Suppressor macrophage treated with lipopolysaccharide for 4 hours (primary cell): ENCODE measurements around the gene DKK3.

Experiments
- DNase-seq: peaks from one replicate; pipeline ENCODE4 v3.0.0-alpha.2; 2020

The DKK3 gene

DNA sequence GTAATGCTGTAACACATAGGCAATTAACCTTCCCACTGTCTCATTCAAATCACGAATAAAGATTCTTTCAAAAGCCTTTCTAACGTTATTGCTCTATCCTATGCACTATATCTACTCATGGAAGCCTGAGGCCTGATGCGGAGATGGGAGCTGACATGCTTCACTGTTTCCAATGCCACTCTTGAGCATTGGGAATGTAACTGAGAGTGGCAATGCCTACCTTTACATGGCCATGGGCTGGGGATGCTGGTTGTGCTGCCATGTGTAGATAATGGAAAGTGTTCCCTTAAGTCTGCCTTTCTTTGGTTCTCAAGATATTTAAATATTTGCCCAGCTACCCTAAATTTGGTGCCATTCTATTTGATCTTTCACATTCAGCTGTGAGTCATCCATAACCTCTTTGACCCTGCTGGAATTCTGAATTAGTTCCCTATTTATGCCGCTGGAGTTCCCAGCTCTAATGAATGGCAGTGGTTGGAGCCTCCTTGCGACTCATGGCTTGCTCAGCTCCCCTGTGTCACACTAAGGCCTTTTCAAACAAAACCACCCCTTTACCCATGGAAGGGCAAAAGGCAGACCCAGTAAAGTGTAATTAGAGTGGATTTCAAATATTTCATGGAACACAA lies 21.4 kb upstream of the DKK3 start:
- DNase-seq = peak; percentile 80

GRCh38 chr11:12029119-12029518 lies 20.7 kb upstream of the DKK3 start:
- DNase-seq = no peak

DNA sequence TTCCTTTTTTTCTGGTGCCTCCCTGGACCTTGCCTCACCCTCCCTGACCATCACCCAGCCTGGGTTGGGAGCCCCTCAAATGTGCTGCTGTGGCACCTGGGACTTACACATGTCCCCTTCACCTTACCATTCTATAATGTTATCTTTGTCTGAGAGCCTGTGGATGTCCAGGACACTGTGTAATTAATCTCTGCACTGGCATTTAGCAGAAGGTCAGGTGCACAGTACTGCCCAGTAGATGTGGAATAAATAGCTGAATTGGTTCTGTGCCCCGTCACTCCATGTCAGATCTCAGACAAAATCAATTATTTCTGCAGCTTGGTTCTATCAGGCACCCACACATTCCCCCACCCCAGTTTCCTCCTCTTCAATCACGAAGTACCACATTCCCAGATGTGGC lies 19.9 kb upstream of the DKK3 start:
- no peak for DNase-seq

DNA sequence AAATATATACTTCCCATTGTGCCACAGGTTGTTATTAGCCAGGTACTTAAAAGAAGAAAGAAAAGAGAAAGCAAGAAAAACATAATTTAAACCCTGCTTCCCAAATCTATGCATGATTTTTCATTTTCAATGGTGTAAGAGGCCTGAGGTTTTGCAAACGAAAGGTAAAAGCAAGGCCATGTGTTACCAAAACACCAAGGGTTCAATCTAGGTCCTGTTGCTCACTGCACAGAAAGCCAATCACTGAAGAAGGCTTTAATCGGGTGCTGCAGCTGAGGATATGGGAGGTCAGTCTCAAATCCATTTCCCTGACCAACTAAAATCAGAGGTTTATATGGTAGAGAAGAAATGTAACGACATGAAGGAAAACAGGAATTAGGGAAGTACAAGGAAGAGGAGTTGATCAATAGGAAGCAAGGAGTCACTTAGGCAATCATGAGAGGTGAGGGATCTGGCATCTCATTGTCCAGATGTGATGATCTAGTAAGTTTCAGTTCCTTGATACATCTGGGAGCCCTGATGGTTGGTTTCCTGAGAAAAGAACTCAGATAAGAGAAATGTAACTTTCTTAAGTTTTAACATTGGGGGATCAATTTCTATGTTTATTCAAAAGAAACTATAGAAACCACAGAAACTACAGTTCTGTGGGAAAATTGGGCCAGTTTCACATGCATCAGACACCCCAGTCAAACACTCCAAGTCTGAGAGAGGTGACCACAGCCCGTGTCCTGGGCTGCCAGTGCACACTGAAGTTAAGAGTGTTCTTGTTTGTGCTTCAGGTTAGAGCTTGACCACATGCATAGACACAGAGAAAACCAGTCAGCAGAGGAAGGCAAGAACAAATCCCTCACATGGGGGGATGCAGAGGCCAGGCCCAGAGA lies 18.1 kb upstream of the DKK3 start:
- DNase-seq = peak; percentile 13

DNA sequence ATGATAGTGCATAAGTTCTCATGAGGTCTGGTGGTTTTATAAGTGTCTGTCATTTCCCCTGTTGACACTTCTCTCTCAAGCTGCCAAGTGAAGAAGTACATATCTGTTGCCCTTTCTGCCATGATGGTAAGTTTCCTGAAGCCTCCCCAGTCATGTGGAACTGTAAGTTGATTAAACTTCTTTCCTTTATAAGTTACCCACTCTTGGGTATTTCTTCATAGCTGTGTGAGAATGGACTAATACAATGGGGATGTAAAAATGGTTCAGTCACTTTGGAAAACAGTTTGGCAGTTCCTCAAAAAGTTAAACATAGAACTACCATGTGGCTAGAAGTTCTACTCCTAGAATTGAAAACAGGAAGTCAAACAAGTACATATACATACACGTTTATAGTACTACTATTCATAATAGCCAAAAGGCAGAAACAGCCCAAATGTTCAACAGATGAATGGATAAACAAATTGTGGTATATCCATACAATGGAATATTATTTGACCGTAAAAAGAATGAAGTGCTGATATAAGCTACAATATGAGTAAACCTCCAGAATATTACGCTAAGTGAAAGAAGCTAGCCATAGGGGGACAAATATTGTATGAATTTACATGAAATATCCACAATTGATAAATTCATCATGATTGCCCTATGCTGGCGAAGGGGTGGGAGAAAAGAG lies 16.0 kb upstream of the DKK3 start:
- peak; percentile 49 for DNase-seq

GRCh38 chr11:12023015-12023414 lies 14.6 kb upstream of the DKK3 start:
- no peak for DNase-seq

DNA sequence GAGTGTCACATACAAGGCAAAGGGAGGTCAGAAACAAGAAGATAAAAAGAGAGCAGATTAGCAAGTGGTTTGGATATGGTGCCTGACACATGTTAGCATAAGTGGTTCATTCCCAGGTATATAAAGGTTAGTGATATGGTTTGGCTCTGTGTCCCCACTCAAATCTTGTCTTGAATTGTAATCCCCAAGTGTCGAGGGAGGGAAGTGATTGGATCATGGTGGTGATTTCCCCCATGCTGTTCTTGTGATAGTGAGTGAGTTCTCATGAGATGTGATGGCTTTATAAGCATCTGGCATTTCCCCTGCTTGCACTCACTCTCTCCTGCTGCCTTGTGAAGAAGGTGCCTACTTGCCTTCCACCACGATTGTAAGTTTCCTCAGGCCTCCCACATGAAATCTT lies 12.1 kb upstream of the DKK3 start:
- no peak for DNase-seq

DNA sequence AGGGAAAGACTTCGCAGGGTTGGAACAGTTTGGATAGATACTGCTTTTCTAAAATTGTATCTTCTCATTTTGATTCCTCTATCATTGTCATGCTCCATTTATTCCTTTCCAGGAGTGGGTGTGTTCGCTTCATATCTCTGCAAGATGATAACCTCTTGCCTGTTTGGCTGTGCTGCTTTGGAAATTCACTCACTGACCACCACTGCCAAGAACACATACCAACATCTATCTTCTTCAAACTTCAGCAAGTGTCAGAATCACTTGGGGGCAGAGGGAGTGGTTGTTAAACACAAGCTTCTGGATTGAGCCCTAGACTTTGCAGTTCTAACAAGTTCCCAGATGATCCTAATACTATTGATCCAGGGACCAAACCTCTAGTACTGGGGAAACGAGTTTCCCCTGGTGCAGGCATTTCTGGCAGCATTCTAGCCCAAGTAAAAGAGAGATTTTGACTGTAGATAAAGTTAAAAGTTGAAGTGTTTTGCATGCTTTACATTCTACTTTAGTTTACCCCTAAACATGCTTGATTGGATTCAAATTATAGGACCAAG lies 11.5 kb upstream of the DKK3 start:
- DNase-seq = no peak

DNA sequence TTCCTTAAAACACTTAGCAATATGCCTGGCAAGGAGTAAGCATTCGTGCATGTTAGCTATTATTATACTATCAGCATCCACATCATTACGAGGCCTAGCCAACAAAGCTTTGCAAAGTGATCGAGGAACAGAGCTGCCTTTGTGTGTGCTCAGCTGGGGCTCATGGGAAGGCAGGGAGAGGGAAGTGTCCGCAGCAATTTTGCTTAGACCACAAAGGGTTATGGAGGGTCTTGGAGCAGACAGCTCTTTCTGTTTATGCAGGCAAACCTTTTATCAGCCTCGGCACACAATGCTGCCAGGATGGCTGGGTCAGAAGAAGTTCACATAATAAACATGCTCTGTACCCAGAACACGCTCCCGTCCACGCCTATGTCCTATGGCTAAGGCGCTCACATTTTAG lies 10.9 kb upstream of the DKK3 start:
- DNase-seq = no peak

DNA sequence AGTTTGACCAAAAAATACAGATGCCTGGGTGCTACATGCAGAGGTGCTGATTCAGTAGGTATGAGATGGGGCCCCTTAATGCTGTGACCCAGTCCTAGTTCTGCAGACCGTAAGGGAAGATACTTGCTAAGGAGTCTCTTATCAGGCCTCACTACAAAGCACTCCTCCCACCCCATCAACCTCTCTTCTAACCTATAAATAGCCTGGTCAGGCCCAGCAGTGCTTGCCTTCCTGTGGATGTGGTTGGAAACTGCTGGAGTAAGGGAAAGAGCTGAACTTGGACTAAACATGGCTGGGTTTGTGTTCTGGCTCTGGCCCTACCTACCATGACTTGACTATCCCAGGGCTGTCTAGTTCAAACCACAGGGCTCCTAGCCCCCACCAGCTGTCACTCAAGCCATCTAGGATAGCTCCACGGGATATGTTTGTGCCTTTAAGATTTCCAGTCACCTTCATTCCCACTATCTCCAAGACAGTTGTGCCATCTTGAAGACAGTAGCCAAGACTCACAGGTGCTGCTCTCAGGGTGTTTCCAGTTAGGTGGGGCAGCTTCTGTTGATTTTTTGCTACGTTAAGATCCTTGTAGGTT lies 9.5 kb upstream of the DKK3 start:
- no peak for DNase-seq

DNA sequence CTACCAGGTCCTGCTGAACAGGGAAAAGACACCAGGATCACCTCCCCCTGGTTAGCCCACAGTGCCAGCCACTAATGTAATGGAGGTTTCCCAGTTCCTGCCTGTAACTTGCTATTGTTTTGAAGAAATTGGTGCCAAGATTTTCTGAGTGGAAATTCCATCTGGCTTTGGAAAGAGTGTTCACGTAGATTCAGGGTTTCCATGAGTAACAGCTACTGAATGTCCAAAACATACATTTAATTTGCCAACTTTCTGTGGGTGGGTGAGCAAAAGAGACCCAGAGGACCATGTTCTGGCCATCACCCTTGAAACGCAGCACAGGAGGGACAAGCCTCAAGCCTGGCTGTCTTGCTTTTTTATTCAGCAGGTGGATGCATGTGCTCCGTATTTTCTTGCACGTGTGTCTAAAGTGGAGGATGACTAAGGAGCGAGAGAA lies 8.8 kb upstream of the DKK3 start:
- DNase-seq = no peak

DNA sequence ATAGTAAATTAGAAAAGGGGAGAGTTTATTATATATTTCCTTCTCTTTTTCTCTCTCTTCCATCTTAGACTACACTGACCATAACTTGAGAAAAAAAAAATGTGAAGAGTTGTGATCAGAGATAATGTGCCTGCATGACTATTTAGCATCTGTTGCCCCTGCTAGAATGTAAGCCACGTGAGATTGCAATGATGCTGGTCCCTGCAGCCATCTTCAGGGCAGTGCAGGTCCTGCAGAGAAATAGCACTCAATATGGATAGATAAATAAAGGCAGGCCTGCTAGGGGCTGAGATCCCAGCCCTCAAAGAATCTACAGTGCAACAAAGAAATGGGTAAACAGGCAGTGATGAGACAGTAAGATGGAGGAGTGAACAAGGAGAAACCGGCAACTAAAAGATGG lies 7.8 kb upstream of the DKK3 start:
- DNase-seq = no peak

DNA sequence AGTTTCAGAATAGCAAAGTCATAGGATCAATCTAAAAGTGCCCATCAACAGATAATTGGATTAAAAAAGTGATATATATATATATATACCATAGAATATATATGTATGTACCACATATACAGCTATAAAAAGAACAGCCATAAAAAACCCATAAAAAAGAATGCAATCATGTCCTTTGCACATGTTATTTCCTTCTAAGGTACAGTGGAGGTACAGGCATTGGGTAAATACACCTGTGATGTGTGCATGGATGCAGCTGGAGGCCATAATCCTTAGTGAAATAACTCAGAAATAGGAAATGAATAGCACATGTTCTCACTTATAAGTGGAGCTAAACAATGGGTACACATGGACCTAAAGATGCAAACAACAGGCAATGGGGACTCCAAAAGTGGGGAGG lies 7.1 kb upstream of the DKK3 start:
- DNase-seq = no peak

GRCh38 chr11:12013781-12014180 lies 5.4 kb upstream of the DKK3 start:
- no peak for DNase-seq

DNA sequence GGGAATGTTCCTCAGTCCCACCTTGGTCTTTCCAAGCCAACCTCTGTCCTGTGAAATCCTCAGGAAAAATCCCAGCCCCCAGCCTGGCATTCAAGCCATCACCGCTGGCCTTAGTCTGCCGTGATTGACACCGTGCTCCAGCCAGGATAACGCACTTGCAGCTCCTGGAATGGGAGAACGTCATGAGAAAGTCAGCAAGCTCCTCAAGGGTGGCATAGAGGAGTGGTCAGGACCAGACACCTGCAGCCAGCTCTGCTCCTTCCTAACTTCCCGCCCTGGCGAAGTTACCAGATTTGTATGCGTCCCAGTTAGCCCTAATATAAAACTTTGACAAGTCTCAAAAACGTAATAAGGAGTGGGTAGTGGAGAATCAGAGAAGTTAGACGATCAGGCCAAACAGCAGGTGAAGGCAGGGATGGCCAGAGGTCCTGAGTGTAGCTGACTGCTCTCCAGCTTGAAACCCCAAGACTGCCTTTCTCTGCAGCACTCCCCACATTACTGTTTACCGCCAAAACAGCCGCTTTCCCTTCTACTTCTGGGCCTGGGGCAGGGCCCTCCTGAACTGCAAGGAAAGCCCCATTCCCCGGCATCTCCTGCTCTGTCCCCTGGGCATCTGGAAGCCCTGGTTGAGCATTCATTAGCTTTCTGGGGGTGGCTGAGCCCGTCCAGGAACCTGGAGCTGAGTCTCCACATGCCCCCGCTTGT lies 1.3 kb upstream of the DKK3 start:
- DNase-seq = no peak

DNA sequence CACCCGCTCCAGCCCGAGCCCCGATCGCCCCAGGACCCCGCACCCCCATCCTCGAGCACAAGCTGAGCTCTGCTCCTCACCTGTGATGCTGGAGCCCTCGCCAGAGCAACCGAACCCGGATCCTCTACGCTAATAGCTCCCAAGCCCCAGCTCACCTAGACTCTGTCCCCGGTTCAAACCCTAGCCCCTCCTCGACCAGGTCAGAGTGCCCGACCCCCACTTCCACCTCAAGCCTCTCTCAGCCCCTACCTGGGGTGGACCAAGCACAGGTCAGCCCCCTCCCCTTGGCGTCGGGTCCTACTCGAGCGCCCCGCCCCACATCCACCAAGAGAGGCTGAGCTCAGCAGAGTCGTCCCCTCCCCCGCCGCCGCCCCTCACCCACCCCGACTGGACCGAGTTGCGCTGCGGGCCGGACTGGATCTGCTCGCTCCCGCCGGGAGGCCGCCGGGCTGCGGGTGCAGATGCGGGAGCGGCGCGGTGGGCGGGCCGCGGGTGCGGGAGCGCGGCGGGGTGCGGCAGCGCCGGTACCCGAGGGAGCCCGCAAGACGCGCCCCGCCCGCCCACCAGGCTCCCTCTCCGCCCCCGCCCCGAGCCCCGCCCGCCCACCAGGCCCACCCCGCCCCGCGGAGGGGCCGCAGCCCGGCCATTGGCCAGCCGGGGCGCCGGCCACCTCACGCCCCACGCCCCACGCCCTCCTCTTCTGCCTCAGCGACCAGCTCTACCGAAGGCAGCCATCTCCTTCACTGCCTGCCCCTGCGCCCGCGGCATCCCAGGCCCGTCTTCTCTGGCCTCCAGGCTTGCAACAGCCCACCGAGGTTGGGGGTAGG lies 577 bp upstream of the DKK3 start:
- DNase-seq = no peak

GRCh38 chr11:12007230-12007593 lies 1.2 kb downstream of the DKK3 start:
- no peak for DNase-seq

GRCh38 chr11:12006552-12007229 lies 1.7 kb downstream of the DKK3 start:
- DNase-seq = no peak

GRCh38 chr11:12005476-12005875 lies 3.0 kb downstream of the DKK3 start:
- DNase-seq = no peak

- DNase-seq = no peak
Measured at GRCh38 chr11:12005061-12005460, 3.4 kb downstream of the DKK3 start.

DNA sequence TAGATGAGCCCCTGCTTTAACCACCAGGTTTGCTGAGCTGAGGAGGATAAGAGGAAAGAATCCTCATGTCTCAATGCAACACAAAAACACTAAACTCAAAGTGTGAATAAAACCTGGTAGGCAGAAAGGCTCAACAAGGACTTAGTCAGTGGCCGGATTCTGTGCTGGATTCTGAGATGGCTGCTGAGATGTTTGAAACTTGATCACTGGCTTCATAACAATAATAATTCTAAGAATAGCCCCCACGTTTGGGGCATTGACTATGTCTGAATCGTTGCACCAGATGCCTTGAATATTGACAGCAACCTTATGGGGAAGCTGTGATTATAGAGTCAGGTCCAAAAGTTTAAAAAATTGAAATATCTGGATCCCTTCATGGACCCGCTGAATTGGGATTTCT lies 4.6 kb downstream of the DKK3 start:
- DNase-seq = no peak
